Measurements from ENCODE around the gene GOLGA6L10. TPM values are rescaled to one million over a fixed set of nuclear protein-coding genes. Genes with fewer than 3 reads are reported as not detected.
"Not testable (repeated sequence)": the region's sequence is repeated elsewhere in the genome, so short reads cannot be mapped to it uniquely, and the experiment has no call there.

Gene GOLGA6L10
- total RNA-seq, 1 experiment from 2014 or later: 2.6 TPM

GRCh38 chr15:82314769-82315518 is 34.3 kb downstream of the GOLGA6L10 start:
- H3K27me3 ChIP-seq (replicated peaks; ENCODE audit: insufficient read depth, low read depth, low read length, poor library complexity): no peaks in the 10 kb centered on the region
- H3K36me3 ChIP-seq (ENCODE audit: insufficient read depth, low read length, poor library complexity, severe bottlenecking): no peaks in the 10 kb centered on the region
- no peak overlapping the region for H3K4me3 ChIP-seq (ENCODE audit: low read depth, low read length, poor library complexity, severe bottlenecking)
- BruUV-seq (replicated peaks): no TSS peak
- TF ChIP-seq EZH2 (IDR thresholded peaks at IDR 0.05; ENCODE audit: borderline replicate concordance, low read depth, low read length, poor library complexity, severe bottlenecking): no peak
- no peak for TF ChIP-seq CTCF (conservative IDR thresholded peaks at IDR 0.05; ENCODE audit: low read depth, low read length)
- ChIA-PET POLR2A (ENCODE audit: low non-redundant PET) (no interaction called here), CTCF (no interaction called here)
- no peak for DNase-seq (ENCODE audit: low spot score)
- no peak overlapping the region for H3K27ac ChIP-seq (ENCODE audit: low read depth, low read length, poor library complexity, severe bottlenecking)
- intact Hi-C loops (cut with micrococcal nuclease; ENCODE audit: unreplicated experiment): no loop called here
- H3K9me3 ChIP-seq (ENCODE audit: low read depth, low read length, poor library complexity, severe bottlenecking): no peaks in the 10 kb centered on the region
- H3K4me1 ChIP-seq (ENCODE audit: insufficient read depth, low read length, poor library complexity, severe bottlenecking): no peaks in the 10 kb centered on the region

- POLR2A ChIA-PET (ENCODE audit: low non-redundant PET); CTCF ChIA-PET; H3K27ac ChIP-seq (ENCODE audit: low read depth, low read length, poor library complexity, severe bottlenecking); H3K36me3 ChIP-seq (ENCODE audit: insufficient read depth, low read length, poor library complexity, severe bottlenecking); H3K27me3 ChIP-seq (replicated peaks; ENCODE audit: insufficient read depth, low read depth, low read length, poor library complexity); H3K4me1 ChIP-seq (ENCODE audit: insufficient read depth, low read length, poor library complexity, severe bottlenecking); BruUV-seq (replicated peaks); H3K4me3 ChIP-seq (ENCODE audit: low read depth, low read length, poor library complexity, severe bottlenecking); DNase-seq (ENCODE audit: low spot score); intact Hi-C loops (cut with micrococcal nuclease; ENCODE audit: unreplicated experiment); H3K9me3 ChIP-seq (ENCODE audit: low read depth, low read length, poor library complexity, severe bottlenecking): not testable (repeated sequence)
These were observed 35.1 kb downstream of the GOLGA6L10 start for GRCh38 chr15:82313951-82314768.

- no peaks in the 10 kb centered on the region for H3K36me3 ChIP-seq (ENCODE audit: insufficient read depth, low read length, poor library complexity, severe bottlenecking)
- POLR2A ChIA-PET (ENCODE audit: low non-redundant PET): no interaction called here
- no peak for DNase-seq (ENCODE audit: low spot score)
- H3K9me3 ChIP-seq (ENCODE audit: low read depth, low read length, poor library complexity, severe bottlenecking): no peaks in the 10 kb centered on the region
- BruUV-seq (replicated peaks): no TSS peak
- intact Hi-C loops (cut with micrococcal nuclease; ENCODE audit: unreplicated experiment): no loop called here
- no peaks in the 10 kb centered on the region for H3K4me1 ChIP-seq (ENCODE audit: insufficient read depth, low read length, poor library complexity, severe bottlenecking)
- CTCF ChIA-PET: no interaction called here
- no peaks in the 10 kb centered on the region for H3K27me3 ChIP-seq (replicated peaks; ENCODE audit: insufficient read depth, low read depth, low read length, poor library complexity)
- H3K27ac ChIP-seq (ENCODE audit: low read depth, low read length, poor library complexity, severe bottlenecking): no peak overlapping the region
- TF ChIP-seq EZH2 (IDR thresholded peaks at IDR 0.05; ENCODE audit: borderline replicate concordance, low read depth, low read length, poor library complexity, severe bottlenecking) (no peak), CTCF (conservative IDR thresholded peaks at IDR 0.05; ENCODE audit: low read depth, low read length) (no peak)
- no peak overlapping the region for H3K4me3 ChIP-seq (ENCODE audit: low read depth, low read length, poor library complexity, severe bottlenecking)
These were observed 35.8 kb downstream of the GOLGA6L10 start for GRCh38 chr15:82313446-82313845.

All from A673 (cell line).